Calu3 (cell line): ENCODE results near the gene OPTC. TPM values are rescaled to one million over a fixed set of nuclear protein-coding genes. Genes with fewer than 3 reads are reported as not detected.

ENCODE experiments used
- BruUV-seq: library from RNA; stranded (reverse); fragments of 400-500 nt; replicated peaks from 2 replicates; lab custom pipeline; 2021; lab: Mats Ljungman, UMichigan
- CTCF ChIA-PET: fragments of 300-600 bp; sonication (Branson Sonifier 250); formaldehyde crosslinking; loops from one replicate; lab custom pipeline; 2022; ENCODE audit warnings: antibody characterized with exemption; lab: Charles Lee
- DNase-seq: peaks from one replicate; pipeline ENCODE4 v3.0.0; 2022
- H3K27ac Mint-ChIP-seq: one replicate; pipeline ENCODE4 v1.8.0; 2022; ENCODE audit warnings: mixed read lengths; ENCODE audit not compliant: unreplicated experiment
- H3K27me3 Mint-ChIP-seq: one replicate; pipeline ENCODE4 v1.8.0; 2022; ENCODE audit warnings: mixed read lengths; ENCODE audit not compliant: unreplicated experiment
- H3K36me3 Mint-ChIP-seq: one replicate; pipeline ENCODE4 v1.8.0; 2022; ENCODE audit warnings: mild to moderate bottlenecking, moderate library complexity, mixed read lengths; ENCODE audit not compliant: insufficient read depth, unreplicated experiment
- H3K4me1 Mint-ChIP-seq: one replicate; pipeline ENCODE4 v1.8.0; 2022; ENCODE audit warnings: mild to moderate bottlenecking, low read depth, mixed read lengths; ENCODE audit not compliant: unreplicated experiment
- H3K4me3 Mint-ChIP-seq: one replicate; pipeline ENCODE4 v1.8.0; 2022; ENCODE audit warnings: mild to moderate bottlenecking, low read depth, moderate library complexity, mixed read lengths; ENCODE audit not compliant: unreplicated experiment
- H3K9me3 Mint-ChIP-seq: one replicate; pipeline ENCODE4 v1.8.0; 2022; ENCODE audit warnings: low read depth, mixed read lengths; ENCODE audit not compliant: unreplicated experiment
- CTCF ChIP-seq: fragments of 200-600 bp; IDR thresholded peaks from one replicate; pipeline ENCODE4 v1.8.0; 2022; ENCODE audit warnings: antibody characterized with exemption; ENCODE audit not compliant: unreplicated experiment
- intact Hi-C: fragments of 100-400 bp; cut with micrococcal nuclease; formaldehyde crosslinking; loops from one replicate; pipeline ENCODE4 v1.10.0; 2022; ENCODE audit not compliant: unreplicated experiment
- total RNA-seq: library from RNA; stranded (reverse); gene quantifications from 2 replicates; pipeline ENCODE4 v1.2.3, GENCODE V29; 2022

OPTC gene
- total RNA-seq, 1 experiment from 2014 or later = not detected

GRCh38 chr1:203551550-203551949 is 57.6 kb downstream of the OPTC start:
- H3K27me3 Mint-ChIP-seq = peaks cover 13% of the 10 kb centered on the region
- CTCF ChIA-PET = no interaction called here
- no peak overlapping the region for H3K4me3 Mint-ChIP-seq
- H3K9me3 Mint-ChIP-seq = no peaks in the 10 kb centered on the region
- no peaks in the 10 kb centered on the region for H3K36me3 Mint-ChIP-seq
- no TSS peak for BruUV-seq
- no peaks in the 10 kb centered on the region for H3K4me1 Mint-ChIP-seq
- intact Hi-C loops = no loop called here
- H3K27ac Mint-ChIP-seq = no peak overlapping the region
- no peak for TF ChIP-seq CTCF
- no peak for DNase-seq

DNA sequence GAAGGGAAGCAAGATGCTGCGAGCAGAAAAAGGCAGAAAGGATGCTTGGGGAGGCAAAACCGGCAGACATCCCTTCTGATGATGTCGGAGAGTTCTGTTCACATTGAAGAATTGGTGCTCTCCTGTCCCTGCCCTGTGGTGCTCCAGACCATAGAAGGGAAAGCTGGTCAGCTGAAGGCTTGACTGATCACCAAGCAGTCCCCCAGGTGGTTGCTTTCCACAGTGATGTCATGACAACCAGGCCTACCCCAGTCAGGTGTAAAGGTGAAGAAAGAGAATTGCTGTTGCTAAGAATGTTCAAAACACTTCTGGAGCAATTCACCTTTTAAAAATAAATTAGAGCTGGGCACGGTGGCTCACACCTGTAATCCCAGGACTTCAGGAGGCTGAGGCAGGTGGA is 59.5 kb downstream of the OPTC start:
- CTCF ChIA-PET = no interaction called here
- no peak overlapping the region for H3K4me3 Mint-ChIP-seq

GRCh38 chr1:203554071-203554470 is 60.1 kb downstream of the OPTC start:
- TF ChIP-seq CTCF = no peak
- Mint-ChIP-seq H3K27ac (no peak overlapping the region), H3K4me3 (no peak overlapping the region), H3K9me3 (no peaks in the 10 kb centered on the region), H3K4me1 (peaks cover 20% of the 10 kb centered on the region), H3K27me3 (peaks cover 13% of the 10 kb centered on the region), H3K36me3 (no peaks in the 10 kb centered on the region)
- no TSS peak for BruUV-seq
- CTCF ChIA-PET = no interaction called here
- no peak for DNase-seq
- intact Hi-C loops = no loop called here

More for the DNA sequence above, 59.5 kb downstream of the OPTC start:
- intact Hi-C loops = no loop called here
- no peaks in the 10 kb centered on the region for H3K36me3 Mint-ChIP-seq
- BruUV-seq = no TSS peak
- DNase-seq = no peak
- no peak overlapping the region for H3K27ac Mint-ChIP-seq
- no peaks in the 10 kb centered on the region for H3K9me3 Mint-ChIP-seq
- TF ChIP-seq CTCF = no peak
- peaks cover 14% of the 10 kb centered on the region for H3K4me1 Mint-ChIP-seq
- peaks cover 13% of the 10 kb centered on the region for H3K27me3 Mint-ChIP-seq

DNA sequence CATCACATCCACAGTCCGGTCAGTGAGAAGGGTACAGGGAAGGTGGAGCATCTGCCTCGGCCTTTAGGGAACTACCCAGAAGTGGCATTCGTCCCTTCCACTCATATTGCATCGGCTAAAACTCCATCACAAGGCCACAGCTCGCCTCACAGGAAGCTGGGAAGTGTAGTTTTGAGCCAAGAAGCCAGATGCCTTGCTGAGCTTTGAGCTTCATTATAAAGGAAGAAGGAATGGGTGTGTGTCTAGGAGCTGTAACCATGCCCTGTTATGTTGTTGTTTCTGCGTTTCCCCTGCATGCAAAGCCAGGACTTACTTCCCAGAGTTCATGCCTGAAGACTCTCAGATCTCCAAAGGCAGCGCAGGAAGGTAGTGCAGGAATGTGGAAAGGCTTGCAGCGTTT is 61.1 kb downstream of the OPTC start:
- H3K4me1 Mint-ChIP-seq = peaks cover 26% of the 10 kb centered on the region
- no TSS peak for BruUV-seq
- no peak overlapping the region for H3K27ac Mint-ChIP-seq
- no peak for DNase-seq
- no peak for TF ChIP-seq CTCF
- CTCF ChIA-PET = no interaction called here
- peaks cover 13% of the 10 kb centered on the region for H3K27me3 Mint-ChIP-seq
- no peak overlapping the region for H3K4me3 Mint-ChIP-seq
- intact Hi-C loops = no loop called here
- H3K9me3 Mint-ChIP-seq = no peaks in the 10 kb centered on the region
- no peaks in the 10 kb centered on the region for H3K36me3 Mint-ChIP-seq
